Neural progenitor cell (in vitro differentiated cells): ENCODE results near the gene ABL2. TPM values are rescaled to one million over a fixed set of nuclear protein-coding genes. Genes with fewer than 3 reads are reported as not detected.
"Not testable (repeated sequence)": the region's sequence is repeated elsewhere in the genome, so short reads cannot be mapped to it uniquely, and the experiment has no call there.

Source experiments
- DNase-seq: peaks from one replicate; pipeline ENCODE4 v3.0.0-alpha.2; 2016; ENCODE audit warnings: low spot score
- H2AFZ ChIP-seq: fragments of 200-600 bp; sonication (generic); replicated peaks from 2 replicates; pipeline ENCODE4 v1.6.1; 2016; ENCODE audit warnings: antibody characterized with exemption
- H3F3A ChIP-seq: fragments of 200-600 bp; sonication (generic); 2 replicates; pipeline ENCODE4 v1.6.1; 2016; ENCODE audit warnings: antibody characterized with exemption, low read depth
- H3K27ac ChIP-seq: fragments of 200-600 bp; sonication (generic); 2 replicates; pipeline ENCODE4 v1.5.1; 2016; ENCODE audit warnings: mild to moderate bottlenecking
- H3K27me3 ChIP-seq: fragments of 200-600 bp; sonication (generic); 2 replicates; pipeline ENCODE4 v1.6.1; 2016; ENCODE audit warnings: mild to moderate bottlenecking, moderate library complexity
- H3K36me3 ChIP-seq: fragments of 200-600 bp; sonication (generic); 2 replicates; pipeline ENCODE4 v1.5.1; 2016
- H3K4me1 ChIP-seq: fragments of 200-600 bp; sonication (generic); 2 replicates; pipeline ENCODE4 v1.6.1; 2016; ENCODE audit warnings: mixed run types
- H3K4me2 ChIP-seq: fragments of 200-600 bp; sonication (generic); 2 replicates; pipeline ENCODE4 v1.6.1; 2016
- H3K4me3 ChIP-seq: fragments of 200-600 bp; sonication (generic); 2 replicates; pipeline ENCODE4 v1.5.1; 2016
- H3K79me2 ChIP-seq: fragments of 200-600 bp; sonication (generic); 2 replicates; pipeline ENCODE4 v1.6.1; 2016; ENCODE audit warnings: low read depth
- H3K9ac ChIP-seq: fragments of 200-600 bp; sonication (generic); 2 replicates; pipeline ENCODE4 v1.6.1; 2016
- H3K9me3 ChIP-seq: fragments of 200-600 bp; sonication (generic); 2 replicates; pipeline ENCODE4 v1.5.1; 2016; ENCODE audit warnings: low read depth
- H4K20me1 ChIP-seq: fragments of 200-600 bp; sonication (generic); 2 replicates; pipeline ENCODE4 v1.6.1; 2016; ENCODE audit warnings: low read depth
- H3K27ac Mint-ChIP-seq: 3 replicates; pipeline ENCODE4 v1.8.0; 2021; ENCODE audit warnings: mixed read lengths
- H3K27me3 Mint-ChIP-seq: 2 replicates; pipeline ENCODE4 v1.8.0; 2022; ENCODE audit warnings: low read depth, mild to moderate bottlenecking, inconsistent platforms, moderate library complexity, mixed read lengths; ENCODE audit not compliant: insufficient read depth
- H3K36me3 Mint-ChIP-seq: 3 replicates; pipeline ENCODE4 v1.8.0; 2021; ENCODE audit warnings: mixed read lengths
- H3K4me1 Mint-ChIP-seq: 3 replicates; pipeline ENCODE4 v1.8.0; 2021; ENCODE audit warnings: mixed read lengths
- H3K4me3 Mint-ChIP-seq: 3 replicates; pipeline ENCODE4 v1.8.0; 2021; ENCODE audit warnings: mild to moderate bottlenecking, moderate library complexity, mixed read lengths
- H3K9me3 Mint-ChIP-seq: 3 replicates; pipeline ENCODE4 v1.8.0; 2020; ENCODE audit warnings: mixed read lengths
- CTCF ChIP-seq: fragments of 200-600 bp; sonication (generic); IDR thresholded peaks from 2 replicates; pipeline ENCODE4 v1.5.1; 2017; ENCODE audit warnings: antibody characterized with exemption, mild to moderate bottlenecking
- EZH2 ChIP-seq: fragments of 200-600 bp; sonication (generic); IDR thresholded peaks from 2 replicates; pipeline ENCODE4 v1.6.1; 2017; ENCODE audit warnings: antibody characterized with exemption, mild to moderate bottlenecking, moderate library complexity
- EZH2phosphoT487 ChIP-seq: fragments of 200-600 bp; sonication (generic); IDR thresholded peaks from 2 replicates; pipeline ENCODE4 v1.6.1; 2017; ENCODE audit warnings: antibody characterized with exemption
- total RNA-seq: library from RNA; depleted of rRNA; stranded (reverse); fragments of >200 nt; gene quantifications from 2 replicates; pipeline ENCODE4 v1.2.3, GENCODE V29; 2015; ENCODE audit warnings: low replicate concordance

ABL2 gene
- total RNA-seq, 1 donor from 2014 or later: 17.9 TPM

DNA sequence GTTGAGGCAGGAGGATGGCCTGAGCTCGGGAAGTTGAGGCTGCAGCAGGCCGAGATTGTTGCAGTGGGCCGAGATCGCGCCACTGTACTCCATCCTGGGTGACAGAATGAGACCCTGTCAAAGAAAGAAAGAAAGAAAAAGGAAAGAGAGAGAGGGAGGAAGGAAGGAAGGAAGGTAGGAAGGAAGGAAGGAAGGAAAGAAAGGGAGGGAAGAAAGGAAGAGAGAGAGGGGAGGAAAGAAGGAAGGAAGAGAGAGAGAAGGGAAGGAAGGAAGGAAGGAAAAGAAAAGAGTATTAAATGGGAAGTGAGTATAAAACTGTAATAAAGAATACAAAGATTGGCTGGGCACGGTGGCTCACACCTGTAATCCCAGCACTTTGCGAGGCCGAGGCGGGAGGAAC is 18.4 kb upstream of the ABL2 start:
- no peaks in the 10 kb centered on the region for H3F3A ChIP-seq
- no peaks in the 10 kb centered on the region for H3K9me3 ChIP-seq
- peaks cover 2% of the 10 kb centered on the region for H3K27me3 Mint-ChIP-seq
- H3K36me3 Mint-ChIP-seq: no peaks in the 10 kb centered on the region
- no peaks in the 10 kb centered on the region for H3K4me1 ChIP-seq
- no peaks in the 10 kb centered on the region for H3K27me3 ChIP-seq
- H3K9ac ChIP-seq: no peak overlapping the region
- no peak for DNase-seq
- no peaks in the 10 kb centered on the region for H3K36me3 ChIP-seq
- H3K4me3 Mint-ChIP-seq: no peak overlapping the region
- no peak overlapping the region for H3K27ac ChIP-seq
- TF ChIP-seq CTCF (no peak), EZH2phosphoT487 (no peak), EZH2 (no peak)
- H3K4me3 ChIP-seq: no peak overlapping the region
- no peaks in the 10 kb centered on the region for H3K79me2 ChIP-seq
- H3K27ac Mint-ChIP-seq: no peak overlapping the region
- H3K4me2 ChIP-seq: no peak overlapping the region
- no peaks in the 10 kb centered on the region for H4K20me1 ChIP-seq
- no peaks in the 10 kb centered on the region for H3K9me3 Mint-ChIP-seq
- no peak overlapping the region for H2AFZ ChIP-seq
- no peaks in the 10 kb centered on the region for H3K4me1 Mint-ChIP-seq

DNA sequence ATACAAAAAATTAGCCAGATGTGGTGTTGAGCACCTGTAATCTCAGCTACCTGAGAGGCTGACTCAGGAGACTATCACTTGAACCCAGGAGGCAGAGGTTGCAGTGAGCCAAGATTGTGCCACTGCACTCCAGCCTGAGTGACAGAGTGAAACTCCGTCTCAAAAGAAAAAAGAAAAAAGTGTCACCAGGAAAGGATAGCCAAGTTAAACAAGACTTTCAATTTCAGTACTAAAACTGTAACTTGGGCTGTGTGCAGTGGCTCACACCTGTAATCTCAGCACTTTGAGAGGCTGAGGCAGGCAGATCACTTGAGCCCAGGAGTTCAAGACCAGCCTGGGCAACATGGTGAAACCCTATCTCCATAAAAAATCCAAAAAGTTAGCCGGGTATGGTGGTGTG is 15.9 kb upstream of the ABL2 start:
- not testable (repeated sequence) for H3K27ac Mint-ChIP-seq, H3K27ac ChIP-seq, H3K4me3 Mint-ChIP-seq, H3K4me1 ChIP-seq, H3K9ac ChIP-seq, H4K20me1 ChIP-seq, H3K79me2 ChIP-seq, H3K4me3 ChIP-seq, DNase-seq, H3K4me2 ChIP-seq, H3K36me3 ChIP-seq, H3K27me3 Mint-ChIP-seq, H3K27me3 ChIP-seq, H3K9me3 ChIP-seq, H2AFZ ChIP-seq, H3K36me3 Mint-ChIP-seq, H3K9me3 Mint-ChIP-seq
- H3K4me1 Mint-ChIP-seq: peaks cover 12% of the 10 kb centered on the region
- peaks cover 12% of the 10 kb centered on the region for H3F3A ChIP-seq

- H3K9me3 ChIP-seq: no peaks in the 10 kb centered on the region
- peaks cover 7% of the 10 kb centered on the region for H3K27me3 Mint-ChIP-seq
- H3K79me2 ChIP-seq: no peaks in the 10 kb centered on the region
- DNase-seq: peak; percentile 20
- no peak overlapping the region for H3K9ac ChIP-seq
- no peak overlapping the region for H3K4me3 ChIP-seq
- H3K9me3 Mint-ChIP-seq: no peaks in the 10 kb centered on the region
- H3K27ac Mint-ChIP-seq: peak overlapping the region; percentile 97
- H3K36me3 Mint-ChIP-seq: no peaks in the 10 kb centered on the region
- TF ChIP-seq EZH2phosphoT487: no peak
- TF ChIP-seq CTCF: no peak
- no peak for TF ChIP-seq EZH2
- no peaks in the 10 kb centered on the region for H4K20me1 ChIP-seq
- H3K27me3 ChIP-seq: no peaks in the 10 kb centered on the region
- peaks cover 10% of the 10 kb centered on the region for H3K4me1 ChIP-seq
- H2AFZ ChIP-seq: peak overlapping the region; percentile 91
- peaks cover 12% of the 10 kb centered on the region for H3K4me1 Mint-ChIP-seq
- H3K4me3 Mint-ChIP-seq: no peak overlapping the region
- peak overlapping the region; percentile 77 for H3K27ac ChIP-seq
- peak overlapping the region; percentile 41 for H3K4me2 ChIP-seq
- H3F3A ChIP-seq: peaks cover 12% of the 10 kb centered on the region
- H3K36me3 ChIP-seq: no peaks in the 10 kb centered on the region
Measured at GRCh38 chr1:179241530-179242097, 12.1 kb upstream of the ABL2 start.

DNA sequence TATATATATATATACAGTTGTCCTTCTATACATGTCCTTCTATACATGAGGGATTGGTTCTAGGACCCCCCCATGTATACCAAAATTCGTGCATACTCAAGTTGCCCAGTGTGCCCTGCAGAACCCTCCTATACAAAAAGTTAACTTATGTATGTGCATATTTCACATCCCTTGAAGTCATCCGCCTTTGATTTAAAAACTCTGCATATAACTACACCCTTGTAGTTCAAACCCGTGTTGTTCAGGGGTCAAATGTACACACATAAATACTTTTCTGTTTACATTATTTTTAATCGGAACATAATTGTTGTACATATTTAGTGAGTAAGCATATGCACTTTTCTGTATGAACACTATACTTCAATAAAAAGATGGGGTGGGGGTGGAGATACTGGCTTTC is 7.7 kb upstream of the ABL2 start:
- DNase-seq: no peak
- H3K36me3 Mint-ChIP-seq: no peaks in the 10 kb centered on the region
- no peak overlapping the region for H3K27ac Mint-ChIP-seq
- H3K4me3 ChIP-seq: no peak overlapping the region
- no peaks in the 10 kb centered on the region for H3K9me3 Mint-ChIP-seq
- no peaks in the 10 kb centered on the region for H3K27me3 ChIP-seq
- no peak overlapping the region for H3K27ac ChIP-seq
- H4K20me1 ChIP-seq: no peaks in the 10 kb centered on the region
- peaks cover 10% of the 10 kb centered on the region for H3K4me1 ChIP-seq
- no peak for TF ChIP-seq EZH2phosphoT487
- TF ChIP-seq EZH2: no peak
- TF ChIP-seq CTCF: no peak
- no peaks in the 10 kb centered on the region for H3K9me3 ChIP-seq
- H3F3A ChIP-seq: peaks cover 12% of the 10 kb centered on the region
- no peak overlapping the region for H3K4me3 Mint-ChIP-seq
- H3K79me2 ChIP-seq: no peaks in the 10 kb centered on the region
- peaks cover 3% of the 10 kb centered on the region for H3K27me3 Mint-ChIP-seq
- H3K9ac ChIP-seq: no peak overlapping the region
- H3K4me1 Mint-ChIP-seq: peaks cover 10% of the 10 kb centered on the region
- H3K36me3 ChIP-seq: no peaks in the 10 kb centered on the region
- H3K4me2 ChIP-seq: no peak overlapping the region
- H2AFZ ChIP-seq: no peak overlapping the region
